ENCODE data around the gene ODAD2. TPM values are rescaled to one million over a fixed set of nuclear protein-coding genes. Genes with fewer than 3 reads are reported as not detected.

ODAD2 gene
- total RNA-seq, 4 donors from 2014 or later = not detected

- TF ChIP-seq CTCF (IDR thresholded peaks at IDR 0.05; ENCODE audit: low read depth) = no peak
Observed at GRCh38 chr10:27997865-27998177, 1.1 kb downstream of the ODAD2 start.

GRCh38 chr10:27995311-27995710 is 3.6 kb downstream of the ODAD2 start:
- no peak for TF ChIP-seq CTCF (IDR thresholded peaks at IDR 0.05; ENCODE audit: low read depth)

- no peak for TF ChIP-seq CTCF (IDR thresholded peaks at IDR 0.05; ENCODE audit: low read depth)
Observed at GRCh38 chr10:27986821-27987220, 12.1 kb downstream of the ODAD2 start.

- TF ChIP-seq CTCF (IDR thresholded peaks at IDR 0.05; ENCODE audit: low read depth) = no peak
Observed at GRCh38 chr10:27982875-27983543, 15.9 kb downstream of the ODAD2 start.

GRCh38 chr10:27981744-27982143 is 17.1 kb downstream of the ODAD2 start:
- TF ChIP-seq CTCF (IDR thresholded peaks at IDR 0.05; ENCODE audit: low read depth) = no peak

GRCh38 chr10:27959093-27959715 is 39.7 kb downstream of the ODAD2 start:
- TF ChIP-seq CTCF (IDR thresholded peaks at IDR 0.05; ENCODE audit: low read depth) = no peak

- TF ChIP-seq CTCF (IDR thresholded peaks at IDR 0.05; ENCODE audit: low read depth) = no peak
Observed at GRCh38 chr10:27950242-27950564, 48.7 kb downstream of the ODAD2 start.
